Small intestine (tissue), 16 donors: ENCODE results near the gene SAP30. TPM values are rescaled to one million over a fixed set of nuclear protein-coding genes. Genes with fewer than 3 reads are reported as not detected.

Source experiments
- DNase-seq, 2 donors: peaks; one replicate each; pipeline versions ENCODE4 v3.0.0 to v3.0.0-alpha.2; 2013
- FAIRE-seq: peaks from 2 replicates; lab custom pipeline; 2012; peaks lifted over from hg19 to GRCh38; lab: Jason Lieb, UNC
- H3K27ac ChIP-seq, 3 donors: one replicate each; pipeline ENCODE4 v1.5.1; 2013; ENCODE audit warnings: low read length in 2 of 3, mild to moderate bottlenecking in 2 of 3, control low read depth in 1 of 3, inconsistent platforms in 1 of 3, low read depth in 1 of 3, moderate library complexity in 1 of 3
- H3K27me3 ChIP-seq, 3 donors: one replicate each; pipeline ENCODE4 v1.6.1; 2013; ENCODE audit warnings: low read length in 3 of 3, inconsistent platforms in 1 of 3; ENCODE audit not compliant: control insufficient read depth in 3 of 3, insufficient read depth in 3 of 3
- H3K36me3 ChIP-seq, 3 donors: one replicate each; pipeline ENCODE4 v1.6.1; 2013; ENCODE audit warnings: low read length in 3 of 3, inconsistent platforms in 1 of 3, low read depth in 1 of 3, mild to moderate bottlenecking in 1 of 3, moderate library complexity in 1 of 3; ENCODE audit not compliant: control insufficient read depth in 3 of 3, insufficient read depth in 2 of 3
- H3K4me1 ChIP-seq, 3 donors: one replicate each; pipeline ENCODE4 v1.6.1; 2013; ENCODE audit warnings: low read length in 2 of 3, inconsistent platforms in 1 of 3, low read depth in 1 of 3, mild to moderate bottlenecking in 1 of 3, moderate library complexity in 1 of 3; ENCODE audit not compliant: control insufficient read depth in 3 of 3, insufficient read depth in 2 of 3
- H3K4me3 ChIP-seq, 3 donors: one replicate each; pipeline ENCODE4 v1.5.1; 2013; ENCODE audit warnings: low read length in 3 of 3, control low read depth in 1 of 3, inconsistent platforms in 1 of 3, low read depth in 1 of 3, mild to moderate bottlenecking in 1 of 3, moderate library complexity in 1 of 3
- H3K9me3 ChIP-seq, 2 donors: one replicate each; pipeline ENCODE4 v1.6.1; 2013; ENCODE audit warnings: low read depth in 1 of 2, low read length in 1 of 2; ENCODE audit not compliant: control insufficient read depth in 2 of 2, insufficient read depth in 1 of 2
- WGBS, 3 donors: extraction: QIAGEN DNeasy Blood & Tissue Kit; methylation state at CpG; one replicate each; pipeline ENCODE4 v1.1.7; 2013; 5-methylcytosine and 5-hydroxymethylcytosine counted together
- long read RNA-seq, 10 donors: transcript quantifications; one replicate each; lab custom pipeline, GENCODE V29; 2026
- polyA plus RNA-seq, 4 donors: library from polyadenylated mRNA; stranded (reverse) in 3 of 4; unstranded in 1 of 4; fragments of 200-250 nt in 3 of 4; fragments of 120-200 nt in 1 of 4; gene quantifications; one replicate each; pipeline versions ENCODE4 v1.2.1 to v1.2.3, GENCODE V29; 2013
- donor health status: healthy with polysubstance abuse.
- donor health status: control.
- donor health status: control.
- donor health status: Bipolar disorder and iron deficiency.
- donor health status: healthy.

Gene SAP30
- polyA plus RNA-seq, result 10 to 100 TPM in 1 of 4 donors, 1 to 10 TPM in 3; 5.6 to 16.1 (median 9.3) TPM
- long read RNA-seq, donor 1, transcript SAP30-201 (4 exons, 1,108 nt), result major isoform, 17 of 30 reads
- long read RNA-seq, donor 1, partial matches to known transcripts, result 13 of 30 reads
- long read RNA-seq, donor 1, other reads (novel, unspliced or antisense), result 0 of 30 reads
- long read RNA-seq, donor 2, partial matches to known transcripts, result 0 of 3 reads
- long read RNA-seq, donor 2, other reads (novel, unspliced or antisense), result 0 of 3 reads
- long read RNA-seq, donor 3, transcript SAP30-201 (4 exons, 1,108 nt), result major isoform, 10 of 17 reads
- long read RNA-seq, donor 3, partial matches to known transcripts, result 7 of 17 reads
- long read RNA-seq, donor 3, other reads (novel, unspliced or antisense), result 0 of 17 reads
- long read RNA-seq, donor 4, result 0 reads
- long read RNA-seq, donor 5, partial matches to known transcripts, result 0 of 4 reads
- long read RNA-seq, donor 5, other reads (novel, unspliced or antisense), result 0 of 4 reads
- long read RNA-seq, donor 6, transcript SAP30-201 (4 exons, 1,108 nt), result major isoform, 7 of 7 reads
- long read RNA-seq, donor 6, partial matches to known transcripts, result 0 of 7 reads
- long read RNA-seq, donor 6, other reads (novel, unspliced or antisense), result 0 of 7 reads
- long read RNA-seq, donor 7, transcript SAP30-201 (4 exons, 1,108 nt), result major isoform, 48 of 68 reads
- long read RNA-seq, donor 7, partial matches to known transcripts, result 20 of 68 reads
- long read RNA-seq, donor 7, other reads (novel, unspliced or antisense), result 0 of 68 reads
- long read RNA-seq, donor 8, partial matches to known transcripts, result 0 of 1 reads
- long read RNA-seq, donor 8, other reads (novel, unspliced or antisense), result 0 of 1 reads
- long read RNA-seq, donor 9, partial matches to known transcripts, result 0 of 3 reads
- long read RNA-seq, donor 9, other reads (novel, unspliced or antisense), result 0 of 3 reads
- long read RNA-seq, donor 10, transcript SAP30-201 (4 exons, 1,108 nt), result major isoform, 11 of 23 reads
- long read RNA-seq, donor 10, partial matches to known transcripts, result 12 of 23 reads
- long read RNA-seq, donor 10, other reads (novel, unspliced or antisense), result 0 of 23 reads

- WGBS, 3 donors, result 0% methylated on average over 72 of the region's 72 CpGs
- H3K4me1 ChIP-seq, result peaks cover 0 to 6% (median 0%) of the 10 kb centered on the region in 3 donors
- peak within 1 kb of the TSS; percentile 67 to 97 (median 77) for H3K4me3 ChIP-seq
- peak within 1 kb of the TSS; percentile 84 to 98 (median 93) for H3K27ac ChIP-seq
- FAIRE-seq (no peak), DNase-seq (peak; percentile 98 to 99)
- no peaks in the 10 kb centered on the region for H3K27me3 ChIP-seq
- peaks cover 0 to 2% (median 0%) of the 10 kb centered on the region in 3 donors for H3K36me3 ChIP-seq
- no peaks in the 10 kb centered on the region for H3K9me3 ChIP-seq
These were observed at the start of gene SAP30 for GRCh38 chr4:173370477-173371291. SAP30 (plus strand) TSS chr4:173370954; CDS start chr4:173371183, 229 bp downstream.

GRCh38 chr4:173325007-173325736, 45.6 kb upstream of the SAP30 start:
- Histone ChIP-seq H3K36me3 (peaks cover 0 to 7% (median 7%) of the 10 kb centered on the region in 3 donors), H3K4me1 (no peaks in the 10 kb centered on the region), H3K27me3 (no peaks in the 10 kb centered on the region), H3K9me3 (no peaks in the 10 kb centered on the region), H3K27ac (no peak overlapping the region), H3K4me3 (no peak overlapping the region)
- DNase-seq, result no peak
- no peak for FAIRE-seq
- WGBS, 3 donors, result 95 to 98% (median 97%) methylated on average over 5 of the region's 5 CpGs

GRCh38 chr4:173328236-173328901, 42.4 kb upstream of the SAP30 start:
- Histone ChIP-seq H3K4me3 (no peak overlapping the region), H3K27ac (no peak overlapping the region), H3K9me3 (no peaks in the 10 kb centered on the region), H3K36me3 (peaks cover 0 to 12% (median 0%) of the 10 kb centered on the region in 3 donors), H3K4me1 (peaks cover 0 to 4% (median 2%) of the 10 kb centered on the region in 3 donors), H3K27me3 (no peaks in the 10 kb centered on the region)
- 90 to 94% (median 92%) methylated on average over 5 of the region's 5 CpGs for WGBS, 3 donors
- no peak for FAIRE-seq
- no peak for DNase-seq

- no peaks in the 10 kb centered on the region for H3K27me3 ChIP-seq
- H3K9me3 ChIP-seq, result no peaks in the 10 kb centered on the region
- H3K4me3 ChIP-seq, result no peak overlapping the region
- FAIRE-seq, result no peak
- no peak overlapping the region for H3K27ac ChIP-seq
- peaks cover 0 to 12% (median 0%) of the 10 kb centered on the region in 3 donors for H3K36me3 ChIP-seq
- DNase-seq, result no peak
- H3K4me1 ChIP-seq, result peaks cover 0 to 4% (median 2%) of the 10 kb centered on the region in 3 donors
- WGBS, 3 donors, result 88 to 91% (median 90%) methylated on average over 2 of the region's 2 CpGs
These were observed 40.2 kb upstream of the SAP30 start for GRCh38 chr4:173330590-173330989.

DNA sequence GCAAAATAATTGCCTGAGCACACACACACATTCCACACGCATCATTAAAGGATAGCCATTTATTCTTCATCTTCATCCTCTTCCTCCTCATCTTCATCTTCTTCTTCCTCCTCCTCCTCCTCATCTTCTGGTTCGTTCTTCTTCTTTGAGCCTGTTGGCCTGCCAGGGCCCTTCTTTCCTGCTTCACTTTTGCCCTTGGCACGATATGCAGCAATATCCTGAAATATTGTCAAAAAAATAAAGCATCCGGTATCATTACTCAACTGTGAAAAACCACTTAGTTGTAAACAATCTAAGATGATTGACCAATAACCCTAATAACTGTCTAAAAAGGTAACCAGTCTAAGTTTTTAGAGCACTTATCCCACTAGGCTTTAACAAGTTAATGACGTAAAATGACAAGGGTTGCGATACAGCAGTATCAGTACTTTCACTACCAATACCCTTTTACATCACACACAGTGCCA, 38.7 kb upstream of the SAP30 start:
- DNase-seq (peak in 1 of 2 donors; percentile 34), FAIRE-seq (no peak)
- Histone ChIP-seq H3K27ac (no peak overlapping the region), H3K9me3 (no peaks in the 10 kb centered on the region), H3K27me3 (no peaks in the 10 kb centered on the region), H3K4me3 (no peak overlapping the region), H3K4me1 (peaks cover 0 to 4% (median 2%) of the 10 kb centered on the region in 3 donors), H3K36me3 (peaks cover 0 to 10% (median 0%) of the 10 kb centered on the region in 3 donors)
- 21 to 30% (median 24%) methylated on average over 6 of the region's 6 CpGs for WGBS, 3 donors

- Histone ChIP-seq H3K9me3 (no peaks in the 10 kb centered on the region), H3K27me3 (no peaks in the 10 kb centered on the region), H3K4me3 (peak overlapping the region; percentile 77 to 100 (median 82)), H3K36me3 (peaks cover 0 to 10% (median 0%) of the 10 kb centered on the region in 3 donors), H3K4me1 (peaks cover 0 to 4% (median 2%) of the 10 kb centered on the region in 3 donors), H3K27ac (peak overlapping the region; percentile 97 to 100 (median 97))
- FAIRE-seq (no peak), DNase-seq (peak in 1 of 2 donors; percentile 44)
- WGBS, 3 donors, result 0 to 4% (median 1%) methylated on average over 21 of the region's 21 CpGs
These were observed 37.6 kb upstream of the SAP30 start for GRCh38 chr4:173332963-173333657.
